Endothelial cell of umbilical vein (primary cell): Measurements from ENCODE around the gene HERC5. TPM values are rescaled to one million over a fixed set of nuclear protein-coding genes. Genes with fewer than 3 reads are reported as not detected.

Source experiments
- Bru-seq: library from RNA; stranded (reverse); fragments of 400-500 nt; gene quantifications from one replicate; lab custom pipeline; 2021; lab: Mats Ljungman, UMichigan
- BruChase-seq, 2 experiments: library from RNA; stranded (reverse); fragments of 400-500 nt; gene quantifications; one replicate each; lab custom pipeline; 2021; lab: Mats Ljungman, UMichigan
- BruUV-seq: library from RNA; stranded (reverse); fragments of 400-500 nt; replicated peaks from 2 replicates; lab custom pipeline; 2021; lab: Mats Ljungman, UMichigan
- CTCF ChIA-PET: fragments of 300-600, 350-600 bp; sonication (Branson Sonifier 250); formaldehyde crosslinking; loops from one replicate; lab custom pipeline; 2021; ENCODE audit warnings: antibody characterized with exemption, inconsistent platforms; lab: Charles Lee
- POLR2A ChIA-PET: fragments of 300-600, 350-600 bp; sonication (Branson Sonifier 250); formaldehyde crosslinking; loops from one replicate; lab custom pipeline; 2021; ENCODE audit warnings: antibody characterized with exemption, inconsistent platforms; lab: Charles Lee
- DNase-seq: peaks from one replicate; pipeline ENCODE4 v3.0.0-alpha.2; 2011; ENCODE audit warnings: low read depth, low spot score
- FAIRE-seq: peaks from 2 replicates; lab custom pipeline; 2011; peaks lifted over from hg19 to GRCh38; lab: Jason Lieb, UNC
- H2AFZ ChIP-seq: 2 replicates; pipeline ENCODE4 v1.6.0; 2012; ENCODE audit warnings: low read depth, low read length, control low read depth, inconsistent platforms
- H3K27ac ChIP-seq: 2 replicates; pipeline ENCODE4 v1.5.1; 2011; ENCODE audit warnings: low read depth, mild to moderate bottlenecking, control low read depth, low read length, moderate library complexity; ENCODE audit not compliant: insufficient read depth
- H3K27me3 ChIP-seq, 2 experiments: 2 replicates each; pipeline versions ENCODE4 v1.6.0 to v1.6.1; 2011; ENCODE audit warnings: low read length in 2 of 2, mixed read lengths in 1 of 2; ENCODE audit not compliant: control insufficient read depth in 2 of 2, insufficient read depth in 2 of 2
- H3K36me3 ChIP-seq, 2 experiments: 2 replicates in 1 of 2; 3 replicates in 1 of 2; pipeline ENCODE4 v1.5.1; 2011; ENCODE audit warnings: low read length in 2 of 2, mild to moderate bottlenecking in 1 of 2, moderate library complexity in 1 of 2; ENCODE audit not compliant: control insufficient read depth in 2 of 2, insufficient read depth in 2 of 2; ENCODE audit errors: extremely low read depth in 1 of 2
- H3K4me1 ChIP-seq: 3 replicates; pipeline ENCODE4 v1.5.1; 2011; ENCODE audit warnings: mild to moderate bottlenecking, low read length; ENCODE audit not compliant: control insufficient read depth, insufficient read depth; ENCODE audit errors: extremely low read depth
- H3K4me2 ChIP-seq: 2 replicates; pipeline ENCODE4 v1.6.1; 2011; ENCODE audit warnings: low read length, control low read depth, mixed read lengths; ENCODE audit not compliant: insufficient read depth
- H3K4me3 ChIP-seq, 3 experiments: fragments of 200-600 bp in 1 of 3; sonication (generic), shearing (Covaris generic) in 1 of 3; replicated peaks in 1 of 3; 2 replicates each; pipeline ENCODE4 v1.5.1; 2011 to 2016; ENCODE audit warnings: control low read depth in 3 of 3, low read length in 3 of 3, mild to moderate bottlenecking in 2 of 3, inconsistent platforms in 1 of 3, low read depth in 1 of 3, moderate library complexity in 1 of 3; ENCODE audit not compliant: insufficient read depth in 1 of 3
- H3K79me2 ChIP-seq: 2 replicates; pipeline ENCODE4 v1.6.0; 2012; ENCODE audit warnings: low read length, inconsistent platforms; ENCODE audit not compliant: control insufficient read depth, insufficient read depth
- H3K9ac ChIP-seq: replicated peaks from 2 replicates; pipeline ENCODE3; 2011; ENCODE audit warnings: low read length, control low read depth; ENCODE audit not compliant: insufficient read depth; ENCODE audit errors: extremely low read depth
- H3K9me1 ChIP-seq: replicated peaks from 3 replicates; pipeline ENCODE4 v1.6.0; 2011; ENCODE audit warnings: mild to moderate bottlenecking, low read length; ENCODE audit not compliant: control insufficient read depth, insufficient read depth; ENCODE audit errors: extremely low read depth
- H3K9me3 ChIP-seq: replicated peaks from 2 replicates; pipeline ENCODE4 v1.5.1; 2012; ENCODE audit warnings: low read length, inconsistent platforms; ENCODE audit not compliant: control insufficient read depth, insufficient read depth
- H4K20me1 ChIP-seq: replicated peaks from 2 replicates; pipeline ENCODE3; 2011; ENCODE audit warnings: mild to moderate bottlenecking, low read length; ENCODE audit not compliant: control insufficient read depth, insufficient read depth; ENCODE audit errors: extremely low read depth
- CTCF ChIP-seq, 2 donors: IDR thresholded peaks; 1 replicate in 1 of 2; 2 replicates in 1 of 2; pipeline ENCODE4 v1.5.1; 2011; ENCODE audit warnings: low read length in 2 of 2, mild to moderate bottlenecking in 2 of 2, moderate library complexity in 2 of 2, control low read depth in 1 of 2, inconsistent platforms in 1 of 2, low read depth in 1 of 2; ENCODE audit not compliant: insufficient read depth in 1 of 2; ENCODE audit errors: extremely low read depth in 1 of 2
- EZH2 ChIP-seq: IDR thresholded peaks from 2 replicates; pipeline ENCODE4 v1.6.1; 2012; ENCODE audit warnings: borderline replicate concordance, low read depth, mild to moderate bottlenecking, moderate library complexity, low read length, inconsistent platforms; ENCODE audit not compliant: severe bottlenecking
- FOS ChIP-seq: IDR thresholded peaks from 2 replicates; pipeline ENCODE4 v1.6.1; 2011; ENCODE audit warnings: mild to moderate bottlenecking, low read length, moderate library complexity, borderline replicate concordance; ENCODE audit not compliant: insufficient read depth
- MAX ChIP-seq: IDR thresholded peaks from 2 replicates; pipeline ENCODE4 v1.6.1; 2011; ENCODE audit not compliant: insufficient read depth, insufficient read length
- POLR2A ChIP-seq: IDR thresholded peaks from 2 replicates; pipeline ENCODE4 v1.6.1; 2012; ENCODE audit warnings: low read depth, mild to moderate bottlenecking, control low read depth, low read length
- POLR2AphosphoS5 ChIP-seq: IDR thresholded peaks from 2 replicates; pipeline ENCODE4 v1.6.1; 2012; ENCODE audit warnings: low read depth, mild to moderate bottlenecking, control low read depth, low read length, moderate library complexity; ENCODE audit not compliant: insufficient read depth
- dilution Hi-C: fragments of 300-500 bp; cut with MboI; formaldehyde crosslinking; loops from one replicate; pipeline ENCODE4 v1.15.0; 2019; ENCODE audit warnings: low sequenced_read_pairs; ENCODE audit not compliant: extremely low pct_ligation_motif_present
- intact Hi-C: fragments of 100-400 bp; cut with micrococcal nuclease; formaldehyde crosslinking; loops from one replicate; pipeline ENCODE4 v1.10.0; 2022
- long read RNA-seq: library from polyadenylated mRNA; stranded (forward); transcript quantifications from one replicate; pipeline ENCODE4 v2.0.0, GENCODE V29; 2021
- polyA minus RNA-seq, 3 experiments: library from RNA; depleted of rRNA, polyadenylated mRNA; stranded (reverse); fragments of >200 nt; gene quantifications; 1 replicate in 1 of 3; 2 replicates in 2 of 3; pipeline ENCODE4 v1.2.3, GENCODE V29; 2011
- polyA plus RNA-seq, 4 experiments: library from polyadenylated mRNA; depleted of rRNA in 3 of 4; stranded (reverse) in 3 of 4; unstranded in 1 of 4; fragments of >200 nt; gene quantifications; 2 replicates each; pipeline versions ENCODE4 v1.2.1 to v1.2.3, GENCODE V29; 2011 to 2012; ENCODE audit warnings: missing spikeins in 1 of 4
- total RNA-seq: library from RNA; stranded (reverse); gene quantifications from 2 replicates; pipeline ENCODE4 v1.2.3, GENCODE V29; 2021

The HERC5 gene
- total RNA-seq (0.30 and 0.91 TPM in 2 replicates), polyA plus RNA-seq (0.19 and 0.25 TPM in 2 replicates), polyA minus RNA-seq (0.07 and 0.32 TPM in 2 replicates), Bru-seq, nascent RNA (percentile 30 among the genes with signal in this experiment), BruChase-seq, experiment 1, labeled RNA remaining after a 6-hour chase (percentile 25 among the genes with signal in this experiment), BruChase-seq, experiment 2, labeled RNA remaining after a 2-hour chase (percentile 26 among the genes with signal in this experiment)
- 0.21 and 0.25 TPM in 2 replicates for polyA plus RNA-seq (2011; cell fraction: cytosol; rRNA removed)
- 0.40 and 0.63 TPM in 2 replicates for polyA plus RNA-seq (2011; cell fraction: nucleus; rRNA removed)
- polyA plus RNA-seq (2012), result 0.15 and 0.43 TPM in 2 replicates
- polyA minus RNA-seq (2011; cell fraction: cytosol; rRNA and poly(A)+ RNA removed), result 4.2 TPM
- polyA minus RNA-seq (2011; cell fraction: nucleus; rRNA and poly(A)+ RNA removed), result 0.72 and 1.2 TPM in 2 replicates
- long read RNA-seq, partial matches to known transcripts, result 0 of 1 reads
- long read RNA-seq, other reads (novel, unspliced or antisense), result 0 of 1 reads

GRCh38 chr4:88456670-88457306, at the start of gene HERC5:
Gene HERC5, plus strand, starts transcription at chr4:88457119. Its CDS starts 151 bp downstream, at chr4:88457270.
- H3K27me3 ChIP-seq, result peaks cover 8 to 28% of the 10 kb centered on the region in 2 experiments
- no peaks in the 10 kb centered on the region for H3K4me1 ChIP-seq
- TF ChIP-seq EZH2 (no peak), FOS (peak; percentile 29), CTCF (IDR thresholded peaks at IDR 0.05; ENCODE audit: extremely low read depth in 1 of 2, insufficient read depth in 1 of 2, low read depth in 1 of 2, low read length in 2 of 2) (peak; percentile 52 to 70), POLR2A (no peak), MAX (peak; percentile 89), POLR2AphosphoS5 (peak; percentile 84)
- H3K9me1 ChIP-seq, result no peaks in the 10 kb centered on the region
- peak within 1 kb of the TSS in 2 of 3 experiments; percentile 18 to 43 for H3K4me3 ChIP-seq
- dilution Hi-C loops (no loop called here), intact Hi-C loops (loop anchor here (1.0 to 10.0 kb wide), 12 partner anchors 58 to 802 kb away; partner anchors contain the start of genes DMP1, HERC3, PPM1K and PYURF)
- H2AFZ ChIP-seq, result peak within 1 kb of the TSS; percentile 74
- H4K20me1 ChIP-seq, result no peaks in the 10 kb centered on the region
- no peak within 1 kb of the TSS for H3K27ac ChIP-seq
- POLR2A ChIA-PET, result no interaction called here
- no peaks in the 10 kb centered on the region for H3K79me2 ChIP-seq
- FAIRE-seq (peak; percentile 99), DNase-seq (peak; percentile 97)
- no TSS peak for BruUV-seq
- peak within 1 kb of the TSS; percentile 29 for H3K4me2 ChIP-seq
- H3K9ac ChIP-seq, result no peak within 1 kb of the TSS
- no peaks in the 10 kb centered on the region for H3K9me3 ChIP-seq
- H3K36me3 ChIP-seq, result no peaks in the 10 kb centered on the region
- CTCF ChIA-PET, result interaction anchor here (0.6 to 3.3 kb wide), 17 partner anchors 8 to 245 kb away, joined by 3 to 49 read pairs (median 4); partner anchors contain the start of genes HERC6, PPM1K and PYURF
